SK-MEL-5 (cell line): ENCODE results near the gene ZNF212. TPM values are rescaled to one million over a fixed set of nuclear protein-coding genes. Genes with fewer than 3 reads are reported as not detected.

ENCODE experiments used
- DNase-seq: peaks from one replicate; pipeline ENCODE4 v3.0.0-alpha.2; 2016; ENCODE audit warnings: low read depth, low spot score
- in situ Hi-C: cut with HindIII; loops from 2 replicates; pipeline ENCODE4 v1.10.0; 2016; ENCODE audit warnings: low sequenced_read_pairs, high pct_unique_total_duplicates, low pct_unique_long_range_greater_than_20kb
- small RNA-seq, 2 experiments: library from RNA; depleted of rRNA; stranded (forward); fragments of <200 nt; gene quantifications; one replicate each; pipeline ENCODE3, GENCODE V24; 2014
- total RNA-seq: library from RNA; depleted of rRNA; stranded (reverse); fragments of >200 nt; shearing (Covaris generic); gene quantifications from 2 replicates; pipeline ENCODE4 v1.2.3, GENCODE V29; 2014; rRNA removed

The ZNF212 gene
- total RNA-seq, 1 experiment from 2014 or later = 6.8 TPM

GRCh38 chr7:149291781-149292461, 52.5 kb downstream of the ZNF212 start:
- no peak for DNase-seq
- in situ Hi-C loops = no loop called here

- no peak for DNase-seq
- in situ Hi-C loops = no loop called here
Measured at GRCh38 chr7:149292462-149292823, 53.0 kb downstream of the ZNF212 start.

- no peak for DNase-seq
- in situ Hi-C loops = no loop called here
Measured at GRCh38 chr7:149293338-149293737, 53.9 kb downstream of the ZNF212 start.

- no peak for DNase-seq
- in situ Hi-C loops = no loop called here
Measured at GRCh38 chr7:149293946-149294633, 54.6 kb downstream of the ZNF212 start.

- no peak for DNase-seq
- in situ Hi-C loops = no loop called here
Measured at GRCh38 chr7:149294634-149295480, 55.4 kb downstream of the ZNF212 start.

GRCh38 chr7:149295481-149295850, 56.0 kb downstream of the ZNF212 start:
- DNase-seq = no peak
- in situ Hi-C loops = no loop called here

- DNase-seq = no peak
- in situ Hi-C loops = no loop called here
Measured at GRCh38 chr7:149296368-149296767, 56.9 kb downstream of the ZNF212 start.

- DNase-seq = no peak
- in situ Hi-C loops = no loop called here
Measured at GRCh38 chr7:149297034-149297755, 57.7 kb downstream of the ZNF212 start.

GRCh38 chr7:149300620-149301285, 61.3 kb downstream of the ZNF212 start:
- DNase-seq = no peak
- in situ Hi-C loops = no loop called here

GRCh38 chr7:149302222-149302621, 62.8 kb downstream of the ZNF212 start:
- DNase-seq = no peak
- in situ Hi-C loops = no loop called here

GRCh38 chr7:149302865-149303264, 63.4 kb downstream of the ZNF212 start:
- in situ Hi-C loops = no loop called here
- no peak for DNase-seq

- in situ Hi-C loops = no loop called here
- no peak for DNase-seq
Measured at GRCh38 chr7:149304006-149304405, 64.6 kb downstream of the ZNF212 start.

Small RNA genes within 50 kb of the gene (small RNA-seq; reads per million reads assigned to genes)
- 0 reads per million in 2 experiments for gene AC004890.1

Other genes starting within 250 kb of the ZNF212 start
- gene PDIA4, start 211.1 kb upstream of the ZNF212 start, total RNA-seq = 384 and 385 TPM in 2 replicates
- gene ZNF786, start 148.9 kb upstream of the ZNF212 start, total RNA-seq = 4.6 and 4.9 TPM in 2 replicates
- gene ZNF425, start 113.3 kb upstream of the ZNF212 start, total RNA-seq = 1.5 and 1.7 TPM in 2 replicates
- 10.5 and 12.0 TPM in 2 replicates for gene ZNF398, start 92.2 kb upstream of the ZNF212 start, total RNA-seq
- 22.9 and 24.8 TPM in 2 replicates for gene ZNF282, start 44.1 kb upstream of the ZNF212 start, total RNA-seq
- 4.4 and 4.8 TPM in 2 replicates for gene ZNF783, start 22.5 kb downstream of the ZNF212 start, total RNA-seq
- 5.4 and 6.1 TPM in 2 replicates for gene ZNF777, start 221.4 kb downstream of the ZNF212 start, total RNA-seq